SK-N-SH (cell line): Measurements from ENCODE around the gene CUL7.

Source experiments
- NFIC ChIP-seq: IDR thresholded peaks from 2 replicates; pipeline ENCODE4 v1.4.0; 2012; ENCODE audit warnings: borderline replicate concordance
- TF ChIP-seq, protein P1 (sequence below): fragments of 200-600 bp; sonication (generic); IDR thresholded peaks from 2 replicates; pipeline ENCODE4 v1.6.1; 2017; ENCODE audit warnings: antibody characterized with exemption, mild to moderate bottlenecking, moderate library complexity

DNA sequence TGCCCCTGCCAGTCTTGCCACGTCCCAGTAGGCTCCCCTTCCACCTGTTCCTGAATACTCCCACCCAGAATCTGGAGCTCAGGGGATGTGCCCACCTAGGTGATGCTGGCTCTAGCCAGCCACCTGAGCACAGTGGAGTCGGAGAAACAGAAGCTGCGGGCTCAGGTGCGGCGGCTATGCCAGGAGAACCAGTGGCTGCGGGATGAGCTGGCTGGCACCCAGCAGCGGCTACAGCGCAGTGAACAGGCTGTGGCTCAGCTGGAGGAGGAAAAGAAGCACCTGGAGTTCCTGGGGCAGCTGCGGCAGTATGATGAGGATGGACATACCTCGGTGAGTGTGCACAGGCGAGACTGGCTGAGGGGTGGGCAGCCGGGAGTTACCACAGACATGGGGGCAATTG lies 9.2 kb upstream of the CUL7 start:
- TF ChIP-seq, protein P1, sequence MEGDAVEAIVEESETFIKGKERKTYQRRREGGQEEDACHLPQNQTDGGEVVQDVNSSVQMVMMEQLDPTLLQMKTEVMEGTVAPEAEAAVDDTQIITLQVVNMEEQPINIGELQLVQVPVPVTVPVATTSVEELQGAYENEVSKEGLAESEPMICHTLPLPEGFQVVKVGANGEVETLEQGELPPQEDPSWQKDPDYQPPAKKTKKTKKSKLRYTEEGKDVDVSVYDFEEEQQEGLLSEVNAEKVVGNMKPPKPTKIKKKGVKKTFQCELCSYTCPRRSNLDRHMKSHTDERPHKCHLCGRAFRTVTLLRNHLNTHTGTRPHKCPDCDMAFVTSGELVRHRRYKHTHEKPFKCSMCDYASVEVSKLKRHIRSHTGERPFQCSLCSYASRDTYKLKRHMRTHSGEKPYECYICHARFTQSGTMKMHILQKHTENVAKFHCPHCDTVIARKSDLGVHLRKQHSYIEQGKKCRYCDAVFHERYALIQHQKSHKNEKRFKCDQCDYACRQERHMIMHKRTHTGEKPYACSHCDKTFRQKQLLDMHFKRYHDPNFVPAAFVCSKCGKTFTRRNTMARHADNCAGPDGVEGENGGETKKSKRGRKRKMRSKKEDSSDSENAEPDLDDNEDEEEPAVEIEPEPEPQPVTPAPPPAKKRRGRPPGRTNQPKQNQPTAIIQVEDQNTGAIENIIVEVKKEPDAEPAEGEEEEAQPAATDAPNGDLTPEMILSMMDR = no peak
- no peak for TF ChIP-seq NFIC
